Measurements from ENCODE around the gene SEC24B.

GRCh38 chr4:109576462-109576861 lies 142.8 kb downstream of the SEC24B start:
- TF ChIP-seq GATA2 (IDR thresholded peaks at IDR 0.05; ENCODE audit: low read depth, low read length) = no peak
- TF ChIP-seq GATA3 (IDR thresholded peaks at IDR 0.05; ENCODE audit: low read depth, low read length) = no peak
